GM12878 (cell line): ENCODE data around the gene SERTAD2. TPM values are rescaled to one million over a fixed set of nuclear protein-coding genes. Genes with fewer than 3 reads are reported as not detected.
A peak's percentile ranks its signal among the peaks of the same experiment; 100 is the strongest.

Source experiments
- MAX ChIP-seq: IDR thresholded peaks from 2 replicates; pipeline ENCODE4 v1.6.1; 2012; ENCODE audit warnings: low read depth, low read length, improper control_type of control experiment
- MTA3 ChIP-seq: IDR thresholded peaks from 2 replicates; pipeline ENCODE4 v1.6.1; 2012; ENCODE audit warnings: low read length, inconsistent platforms, borderline replicate concordance
- NRF1 ChIP-seq: conservative IDR thresholded peaks from 2 replicates; pipeline ENCODE4 v1.6.1; 2011; ENCODE audit warnings: mild to moderate bottlenecking, low read depth, low read length, improper control_type of control experiment
- RFX5 ChIP-seq: IDR thresholded peaks from 2 replicates; pipeline ENCODE4 v1.6.1; 2011; ENCODE audit warnings: low read depth, low read length, improper control_type of control experiment
- SMAD1 ChIP-seq: fragments of 450-650 bp; IDR thresholded peaks from 2 replicates; pipeline ENCODE4 v1.6.1; 2018; ENCODE audit warnings: mild to moderate bottlenecking, low read depth; ENCODE audit not compliant: partially characterized antibody
- USF2 ChIP-seq: IDR thresholded peaks from 2 replicates; pipeline ENCODE4 v1.6.1; 2011; ENCODE audit warnings: low read depth, low read length, improper control_type of control experiment, borderline replicate concordance
- ZBTB40 ChIP-seq: fragments of 450-650 bp; IDR thresholded peaks from 2 replicates; pipeline ENCODE4 v1.6.1; 2016; ENCODE audit warnings: mild to moderate bottlenecking, moderate library complexity, borderline replicate concordance
- polyA plus RNA-seq, 11 experiments: library from polyadenylated mRNA; depleted of rRNA in 4 of 11; unstranded in 6 of 11; stranded (reverse) in 5 of 11; fragments of >200 nt; fragmentation: Nextera tagmentation in 4 of 11; fragmentation: Illumina TruSeq in 1 of 11; extraction: Ambion mirVana in 4 of 11; extraction: Trizol in 1 of 11; gene quantifications; 1 replicate in 1 of 11; 2 replicates in 10 of 11; pipeline versions ENCODE4 v1.2.1 to v1.2.3, GENCODE V29; 2011 to 2016; ENCODE audit warnings: inconsistent platforms in 2 of 11, missing spikeins in 2 of 11, low read depth in 1 of 11
- total RNA-seq, 4 experiments: library from RNA; depleted of rRNA in 3 of 4; stranded (reverse); fragments of >200 nt in 3 of 4; fragmentation: Illumina TruSeq in 1 of 4; extraction: Trizol in 1 of 4; gene quantifications; 2 replicates each; pipeline versions ENCODE4 v1.2.1 to v1.2.3, GENCODE V29; 2013 to 2021

Gene SERTAD2
- total and polyA plus RNA-seq, 10 of the 15 experiments (the other 5 are each of a cell fraction or from before 2014, with no cell fraction given), result 7.9 to 28.7 (median 20.1) TPM

DNA sequence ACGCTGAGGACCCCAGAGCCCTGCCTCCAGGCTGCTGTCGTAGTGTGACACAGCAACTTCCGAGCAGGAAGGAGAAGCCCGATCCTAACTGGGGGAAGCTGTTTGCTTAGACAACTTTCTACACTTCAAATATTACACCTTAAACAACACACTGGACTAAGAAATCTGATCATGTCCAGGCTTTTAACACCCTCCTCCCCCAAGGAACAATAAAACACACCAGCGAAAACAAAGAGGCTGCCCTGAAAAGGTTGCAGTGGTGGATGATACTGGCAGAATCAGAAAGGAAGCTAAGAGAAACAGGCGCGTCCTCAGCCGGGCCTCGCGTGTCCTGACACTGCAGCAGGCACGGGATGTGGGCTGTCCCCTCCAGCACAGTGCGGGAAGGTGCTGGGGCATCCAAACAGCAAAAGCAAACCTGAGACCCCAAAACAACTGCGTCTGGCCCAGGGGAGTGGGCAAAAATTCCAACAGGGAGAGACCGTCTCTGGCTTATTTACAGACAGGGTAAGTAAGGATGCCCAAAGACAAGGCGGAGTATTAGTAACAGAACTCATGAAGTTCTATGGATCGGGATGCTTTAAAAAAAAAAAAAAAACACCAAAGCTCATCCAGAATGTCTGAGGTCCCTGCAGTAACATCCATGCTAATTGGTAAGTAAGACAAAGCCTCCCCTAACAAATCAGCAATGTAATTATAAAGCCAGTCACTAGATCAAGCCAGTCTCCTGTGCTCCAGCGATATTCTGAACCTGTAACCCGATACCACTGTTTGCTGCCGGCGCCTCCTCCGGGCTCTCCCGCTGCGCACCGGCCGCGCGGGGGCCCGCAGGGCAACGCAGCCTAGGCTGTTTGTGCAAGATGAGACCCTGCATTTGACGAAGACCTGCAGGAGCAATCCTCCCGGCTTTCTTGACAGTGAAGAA is 9.0 kb downstream of the SERTAD2 start (continued):
- peak; percentile 41; the same call in 1 of the 2 replicates for TF ChIP-seq ZBTB40
- TF ChIP-seq MAX, result 0 out of 2 replicates have a peak, but pooled peaks have one; percentile 45
- no peak for TF ChIP-seq NRF1
- peak; percentile 55 for TF ChIP-seq SMAD1
- no peak for TF ChIP-seq MTA3
- TF ChIP-seq RFX5, result no peak
- no peak for TF ChIP-seq USF2
